LNCAP (cell line): Measurements from ENCODE around the gene DLK1.

ENCODE experiments used
- CTCF ChIP-seq: fragments of 450-650 bp; IDR thresholded peaks from 2 replicates; pipeline ENCODE4 v1.5.1; 2017; ENCODE audit warnings: mild to moderate bottlenecking

DLK1 gene

GRCh38 chr14:100688598-100689461 is 37.9 kb upstream of the DLK1 start:
- no peak for TF ChIP-seq CTCF

GRCh38 chr14:100690672-100691071 is 36.0 kb upstream of the DLK1 start:
- TF ChIP-seq CTCF, result no peak

GRCh38 chr14:100691395-100692056 is 35.2 kb upstream of the DLK1 start:
- TF ChIP-seq CTCF, result no peak

GRCh38 chr14:100692256-100692655 is 34.4 kb upstream of the DLK1 start:
- TF ChIP-seq CTCF, result no peak

GRCh38 chr14:100692859-100693558 is 33.7 kb upstream of the DLK1 start:
- no peak for TF ChIP-seq CTCF

- no peak for TF ChIP-seq CTCF
Observed at GRCh38 chr14:100693877-100694578, 32.7 kb upstream of the DLK1 start.
